HG02642 (cell line): ENCODE results near the gene ADGRG6.
"Not testable (repeated sequence)": the region's sequence is repeated elsewhere in the genome, so short reads cannot be mapped to it uniquely, and the experiment has no call there.

Source experiments
- ATAC-seq: cut with Tn5 transposase; IDR thresholded peaks from one replicate; pipeline ENCODE4 v1.9.1; 2021; ENCODE audit warnings: mild to moderate bottlenecking; ENCODE audit not compliant: unreplicated experiment, poor library complexity

Gene ADGRG6

DNA sequence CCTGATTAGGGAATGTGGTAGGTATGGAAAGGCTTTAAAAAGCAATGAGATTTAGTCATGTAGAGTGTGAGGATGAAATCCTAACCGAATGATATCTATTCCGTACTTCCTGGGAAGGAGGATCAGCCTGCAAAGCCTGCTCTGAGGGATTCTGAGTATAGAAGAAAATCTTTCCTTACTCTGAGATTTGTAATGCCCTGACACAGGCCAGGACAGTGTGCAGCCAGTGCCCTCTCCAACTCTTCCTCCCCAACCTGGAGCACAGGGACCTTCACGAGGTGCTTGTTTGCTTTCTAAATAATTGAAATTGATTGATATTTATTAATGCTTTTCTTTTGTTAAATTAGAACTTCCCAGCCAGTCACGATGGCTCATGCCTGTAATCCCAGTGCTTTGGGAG, 131.6 kb downstream of the ADGRG6 start:
- ATAC-seq, result no peak

DNA sequence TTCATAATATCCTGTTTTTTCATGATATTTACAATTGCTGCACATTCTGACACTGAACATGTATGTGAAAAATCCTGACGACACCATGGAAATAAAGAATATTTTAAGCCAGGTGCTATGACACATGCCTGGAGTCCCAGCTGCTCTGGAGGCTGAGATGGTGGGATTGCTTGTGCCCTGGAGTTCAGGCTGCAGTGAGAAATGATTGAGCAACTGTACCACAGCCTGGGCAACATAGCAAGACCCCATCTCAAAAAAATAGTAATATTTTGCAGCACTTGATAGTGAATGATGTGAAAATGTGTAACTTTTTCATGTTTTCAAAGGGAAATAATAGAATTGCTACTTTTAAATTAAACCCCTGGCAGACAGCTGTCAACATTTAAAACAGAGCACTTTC, 137.1 kb downstream of the ADGRG6 start:
- ATAC-seq, result no peak

- ATAC-seq, result no peak
These were observed 138.9 kb downstream of the ADGRG6 start for GRCh38 chr6:142440600-142441293.

GRCh38 chr6:142441716-142442115, 139.9 kb downstream of the ADGRG6 start:
- ATAC-seq, result no peak

DNA sequence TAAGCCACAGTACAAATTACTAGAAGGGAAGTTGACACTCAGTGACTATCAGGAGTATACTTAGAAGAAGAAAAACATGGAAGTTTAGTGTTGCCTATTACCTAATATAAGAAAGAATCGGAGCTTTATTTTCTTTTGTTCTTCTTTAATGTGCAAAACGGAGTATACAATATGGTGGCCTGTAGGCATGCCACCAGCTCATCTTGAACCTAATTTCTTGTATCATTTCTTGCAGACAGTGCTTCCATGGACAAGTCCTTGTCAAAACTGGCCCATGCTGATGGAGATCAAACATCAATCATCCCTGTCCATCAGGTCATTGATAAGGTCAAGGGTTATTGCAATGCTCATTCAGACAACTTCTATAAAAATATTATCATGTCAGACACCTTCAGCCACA, 141.3 kb downstream of the ADGRG6 start:
- no peak for ATAC-seq

DNA sequence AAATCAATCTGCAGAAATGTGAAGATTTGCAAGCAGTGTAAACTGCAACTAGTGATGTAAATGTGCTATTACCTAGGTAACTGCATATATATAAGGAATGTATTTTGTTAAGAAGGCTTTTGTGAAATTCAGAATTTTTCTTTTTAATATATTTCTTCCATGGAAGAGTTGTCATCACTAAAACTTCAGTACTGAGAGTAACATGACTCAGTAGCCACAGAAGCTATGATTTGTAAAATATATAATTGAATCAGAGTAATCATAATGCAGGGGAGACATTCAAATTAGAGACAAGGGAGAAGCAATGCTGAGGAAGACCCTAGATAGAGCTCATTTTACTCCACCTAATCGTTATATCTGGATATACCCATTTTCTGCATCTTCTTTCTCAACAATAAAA, 141.7 kb downstream of the ADGRG6 start:
- ATAC-seq, result no peak

GRCh38 chr6:142444376-142444775, 142.6 kb downstream of the ADGRG6 start:
- no peak for ATAC-seq

- ATAC-seq, result no peak
These were observed 143.1 kb downstream of the ADGRG6 start for GRCh38 chr6:142444881-142445301.

- no peak for ATAC-seq
These were observed 144.4 kb downstream of the ADGRG6 start for GRCh38 chr6:142446168-142446567.

DNA sequence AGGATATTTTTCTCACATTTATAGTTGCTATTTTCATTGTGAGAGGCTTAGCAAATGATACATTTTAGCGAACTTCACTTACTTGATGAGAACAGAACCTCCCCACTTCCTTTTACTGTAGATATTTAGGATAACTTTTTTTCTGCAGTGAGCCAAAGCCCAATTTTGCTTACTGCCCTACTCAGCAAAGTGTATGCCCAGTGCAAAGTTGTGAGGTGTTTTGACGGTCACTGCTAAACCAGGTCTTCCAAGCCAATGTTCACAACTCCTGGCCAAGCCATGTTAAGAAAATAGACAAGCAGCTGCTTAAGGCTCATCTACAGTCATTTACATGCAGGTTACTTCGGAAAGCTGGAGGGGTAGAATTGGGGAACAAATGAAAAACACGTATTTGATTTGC, 144.8 kb downstream of the ADGRG6 start:
- no peak for ATAC-seq

DNA sequence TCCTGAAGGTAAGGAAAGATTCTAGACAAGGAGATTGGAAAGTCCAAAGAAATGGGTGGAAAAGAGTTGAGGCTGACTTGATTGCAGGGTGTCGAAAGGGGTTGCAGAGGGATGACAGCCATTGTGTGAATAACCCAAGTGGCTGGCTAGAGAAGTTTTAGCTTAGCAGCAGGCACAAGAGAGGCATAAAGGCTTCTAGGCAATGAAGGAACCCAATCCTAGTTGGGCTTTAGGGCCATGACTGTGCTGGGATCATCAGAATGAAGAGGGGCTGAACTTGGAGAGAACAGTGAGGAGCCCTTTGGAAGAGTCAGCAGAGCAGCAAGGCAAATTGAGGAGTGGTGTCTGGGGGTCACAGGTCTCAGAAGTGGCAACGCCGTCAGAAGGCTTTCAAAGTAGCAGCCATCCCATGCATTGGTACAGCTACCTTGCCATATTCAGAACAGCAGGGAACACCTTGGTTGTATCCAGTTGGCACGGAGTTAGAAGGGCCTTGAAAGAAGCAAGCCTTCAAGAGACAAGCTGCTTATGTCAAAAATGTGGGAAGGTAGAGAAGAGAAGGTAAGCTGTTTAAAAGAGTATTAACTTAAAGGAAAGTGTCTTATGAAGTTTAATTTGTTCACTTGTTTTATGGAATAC, 146.4 kb downstream of the ADGRG6 start:
- ATAC-seq, result no peak

DNA sequence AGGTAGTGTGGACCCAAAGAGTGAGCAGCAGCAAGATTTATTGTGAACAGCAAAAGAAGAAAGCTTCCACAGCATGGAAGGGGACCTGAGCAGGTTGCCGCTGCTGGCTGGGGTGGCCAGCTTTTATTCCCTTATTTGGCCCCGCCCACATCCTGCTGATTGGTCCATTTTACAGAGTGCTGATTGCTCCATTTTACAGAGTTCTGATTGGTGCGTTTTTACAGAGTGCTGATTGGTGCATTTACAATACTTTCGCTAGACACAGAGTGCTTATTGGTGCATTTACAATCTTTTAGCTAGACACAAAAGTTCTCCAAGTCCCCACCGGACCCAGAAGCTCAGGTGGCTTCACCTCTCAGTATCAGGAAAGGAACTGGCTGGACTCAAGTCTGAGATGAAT, 149.0 kb downstream of the ADGRG6 start:
- ATAC-seq, result not testable (repeated sequence)

- no peak for ATAC-seq
These were observed 151.2 kb downstream of the ADGRG6 start for GRCh38 chr6:142452993-142453392.

- ATAC-seq, result not testable (repeated sequence)
These were observed 152.4 kb downstream of the ADGRG6 start for GRCh38 chr6:142454196-142454595.

- not testable (repeated sequence) for ATAC-seq
These were observed 153.0 kb downstream of the ADGRG6 start for GRCh38 chr6:142454848-142455247.

DNA sequence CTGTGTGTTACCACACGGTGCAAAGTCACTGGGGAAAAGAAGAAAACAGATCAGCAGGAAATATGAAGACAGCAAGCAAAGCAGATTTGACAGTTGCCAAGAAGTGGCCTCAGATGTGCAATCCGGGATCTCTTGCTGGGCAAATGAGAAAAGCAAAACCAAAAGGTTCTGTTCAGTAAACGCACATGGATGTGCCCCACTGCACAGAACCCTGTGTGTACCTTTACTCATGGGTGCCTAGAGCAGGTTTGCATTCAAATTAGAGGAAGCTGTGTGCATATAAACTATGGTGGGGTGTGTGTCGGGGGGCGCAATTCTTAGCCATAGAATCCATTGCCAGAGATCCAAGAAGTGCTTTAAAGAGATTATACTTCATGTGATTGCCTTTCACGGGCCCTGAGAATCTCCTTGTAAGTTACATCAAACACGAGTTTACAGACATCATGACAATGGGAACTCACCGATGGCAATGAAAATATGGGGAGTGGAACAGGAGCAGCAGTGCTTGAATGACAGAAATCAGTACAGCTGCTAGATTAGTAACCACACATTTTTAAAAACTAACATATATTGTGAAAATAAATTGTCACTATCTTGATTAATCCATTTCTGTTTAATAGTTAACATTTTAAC, 154.3 kb downstream of the ADGRG6 start:
- ATAC-seq, result no peak

GRCh38 chr6:142457638-142458406, 156.0 kb downstream of the ADGRG6 start:
- ATAC-seq, result no peak

- no peak for ATAC-seq
These were observed 157.0 kb downstream of the ADGRG6 start for GRCh38 chr6:142458836-142459235.

GRCh38 chr6:142459271-142459670, 157.5 kb downstream of the ADGRG6 start:
- no peak for ATAC-seq

- no peak for ATAC-seq
These were observed 160.5 kb downstream of the ADGRG6 start for GRCh38 chr6:142462260-142462659.

- ATAC-seq, result no peak
These were observed 162.2 kb downstream of the ADGRG6 start for GRCh38 chr6:142463988-142464387.
